ENCODE results near the gene MCF2L.

Gene MCF2L

GRCh38 chr13:113125506-113126264, 156.7 kb downstream of the MCF2L start:
- H3K27ac Mint-ChIP-seq = no peak overlapping the region
- no peaks in the 10 kb centered on the region for H3K9me3 Mint-ChIP-seq
- no peak overlapping the region for H3K4me3 Mint-ChIP-seq
- H3K4me1 Mint-ChIP-seq = no peaks in the 10 kb centered on the region
- peaks cover 58% of the 10 kb centered on the region for H3K27me3 Mint-ChIP-seq
- CTCF ChIA-PET = no interaction called here
- H3K36me3 Mint-ChIP-seq = no peaks in the 10 kb centered on the region
- no peak for DNase-seq

DNA sequence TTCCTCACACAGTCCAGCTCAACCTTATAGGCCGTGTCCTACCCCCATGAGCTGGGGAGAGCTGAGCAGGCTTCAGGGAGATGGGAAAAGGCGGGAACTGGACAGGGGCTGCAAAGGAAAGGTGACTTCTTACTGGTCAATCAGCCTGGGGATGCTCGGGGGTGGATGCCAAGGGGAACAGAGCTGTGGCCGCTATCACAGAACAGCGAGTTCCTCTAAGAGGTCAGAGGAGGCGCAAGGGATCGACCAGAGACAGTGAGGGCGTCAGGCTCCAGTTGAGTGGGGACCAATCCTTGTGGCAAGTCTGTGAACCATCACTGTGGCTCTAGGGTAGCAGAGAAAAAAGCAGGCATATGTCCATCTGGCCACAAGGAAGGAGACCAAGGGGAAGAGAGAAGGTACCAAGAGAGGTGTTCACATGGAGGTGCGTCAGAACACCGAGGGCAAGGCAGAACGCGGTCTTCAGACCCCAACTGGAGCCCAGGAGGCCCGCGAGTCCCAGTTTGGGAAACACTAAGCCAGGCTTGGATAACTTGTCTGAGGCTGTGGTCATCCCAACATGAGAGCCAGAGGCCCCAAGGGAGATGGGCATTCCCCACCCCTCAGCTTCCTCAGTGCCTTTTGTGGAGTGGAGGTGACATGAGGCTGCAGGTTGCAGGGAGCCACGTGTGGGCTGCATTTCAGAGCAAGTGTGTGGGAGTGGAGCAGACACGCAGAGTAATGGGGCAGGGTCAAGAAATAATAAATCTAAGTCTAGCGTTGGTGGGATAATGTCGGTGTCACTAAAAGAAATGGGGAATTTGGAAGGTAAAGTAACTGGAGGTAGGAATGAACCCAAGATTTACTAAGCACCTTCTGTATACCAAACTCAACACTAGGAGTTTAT, 157.5 kb downstream of the MCF2L start:
- CTCF ChIA-PET = no interaction called here
- no peak overlapping the region for H3K4me3 Mint-ChIP-seq
- H3K36me3 Mint-ChIP-seq = no peaks in the 10 kb centered on the region
- DNase-seq = no peak
- H3K27me3 Mint-ChIP-seq = peaks cover 66% of the 10 kb centered on the region
- H3K27ac Mint-ChIP-seq = no peak overlapping the region
- no peaks in the 10 kb centered on the region for H3K4me1 Mint-ChIP-seq
- no peaks in the 10 kb centered on the region for H3K9me3 Mint-ChIP-seq

DNA sequence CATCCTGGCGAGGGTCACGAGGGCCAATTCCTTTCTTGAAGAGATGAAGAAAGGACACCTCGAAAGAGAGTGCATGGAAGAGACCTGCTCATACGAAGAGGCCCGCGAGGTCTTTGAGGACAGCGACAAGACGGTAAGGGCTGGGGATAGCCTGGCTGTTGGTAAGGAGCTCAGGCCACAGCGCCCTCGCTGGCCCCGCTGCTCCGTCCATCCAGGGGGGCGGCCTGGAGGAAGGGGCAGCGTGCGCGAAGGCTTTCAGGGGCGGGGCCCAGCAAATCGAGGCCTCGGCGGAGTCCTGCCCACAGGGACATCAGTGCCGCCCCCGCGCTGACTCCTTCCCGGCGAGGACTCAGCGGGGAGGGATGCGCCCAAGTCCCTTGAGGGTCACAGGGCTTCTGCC, 160.5 kb downstream of the MCF2L start:
- Mint-ChIP-seq H3K9me3 (no peaks in the 10 kb centered on the region), H3K36me3 (no peaks in the 10 kb centered on the region), H3K27me3 (peaks cover 79% of the 10 kb centered on the region), H3K27ac (no peak overlapping the region), H3K4me1 (no peaks in the 10 kb centered on the region), H3K4me3 (no peak overlapping the region)
- DNase-seq = no peak
- CTCF ChIA-PET = no interaction called here

- Mint-ChIP-seq H3K27me3 (peaks cover 79% of the 10 kb centered on the region), H3K4me1 (no peaks in the 10 kb centered on the region), H3K27ac (no peak overlapping the region), H3K9me3 (no peaks in the 10 kb centered on the region), H3K36me3 (no peaks in the 10 kb centered on the region), H3K4me3 (no peak overlapping the region)
- peak; percentile 43 for DNase-seq
- CTCF ChIA-PET = no interaction called here
Observed at GRCh38 chr13:113129921-113130750, 161.1 kb downstream of the MCF2L start.

DNA sequence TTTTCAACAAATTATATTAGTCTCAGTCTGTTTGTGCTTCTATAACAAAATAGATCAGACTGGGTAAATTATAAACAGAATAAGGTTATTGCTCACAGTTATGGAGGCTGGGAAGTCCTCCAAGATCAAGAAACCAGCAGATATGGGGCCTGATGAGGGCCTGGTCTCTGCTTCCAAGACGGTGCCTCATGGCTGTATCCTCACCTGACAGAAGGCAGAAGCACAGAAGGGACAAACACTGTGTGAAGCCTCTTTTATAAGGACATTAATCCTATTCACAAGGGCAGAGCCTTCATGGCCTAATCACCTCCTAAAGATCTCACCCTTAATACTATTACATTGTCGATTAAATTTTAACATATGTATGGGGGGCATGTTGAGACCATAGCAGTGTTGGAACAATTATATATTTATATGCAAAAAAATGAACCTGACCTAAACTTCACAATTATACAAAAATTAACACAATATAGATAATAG, 166.3 kb downstream of the MCF2L start:
- no peaks in the 10 kb centered on the region for H3K4me1 Mint-ChIP-seq
- DNase-seq = no peak
- CTCF ChIA-PET = no interaction called here
- H3K27me3 Mint-ChIP-seq = peaks cover 44% of the 10 kb centered on the region
- no peak overlapping the region for H3K27ac Mint-ChIP-seq
- H3K36me3 Mint-ChIP-seq = no peaks in the 10 kb centered on the region
- H3K4me3 Mint-ChIP-seq = no peak overlapping the region
- no peaks in the 10 kb centered on the region for H3K9me3 Mint-ChIP-seq

- CTCF ChIA-PET = no interaction called here
- Mint-ChIP-seq H3K9me3 (no peaks in the 10 kb centered on the region), H3K27me3 (peaks cover 30% of the 10 kb centered on the region), H3K36me3 (no peaks in the 10 kb centered on the region), H3K4me3 (no peak overlapping the region), H3K4me1 (no peaks in the 10 kb centered on the region), H3K27ac (no peak overlapping the region)
- no peak for DNase-seq
Observed at GRCh38 chr13:113137691-113138298, 168.8 kb downstream of the MCF2L start.

DNA sequence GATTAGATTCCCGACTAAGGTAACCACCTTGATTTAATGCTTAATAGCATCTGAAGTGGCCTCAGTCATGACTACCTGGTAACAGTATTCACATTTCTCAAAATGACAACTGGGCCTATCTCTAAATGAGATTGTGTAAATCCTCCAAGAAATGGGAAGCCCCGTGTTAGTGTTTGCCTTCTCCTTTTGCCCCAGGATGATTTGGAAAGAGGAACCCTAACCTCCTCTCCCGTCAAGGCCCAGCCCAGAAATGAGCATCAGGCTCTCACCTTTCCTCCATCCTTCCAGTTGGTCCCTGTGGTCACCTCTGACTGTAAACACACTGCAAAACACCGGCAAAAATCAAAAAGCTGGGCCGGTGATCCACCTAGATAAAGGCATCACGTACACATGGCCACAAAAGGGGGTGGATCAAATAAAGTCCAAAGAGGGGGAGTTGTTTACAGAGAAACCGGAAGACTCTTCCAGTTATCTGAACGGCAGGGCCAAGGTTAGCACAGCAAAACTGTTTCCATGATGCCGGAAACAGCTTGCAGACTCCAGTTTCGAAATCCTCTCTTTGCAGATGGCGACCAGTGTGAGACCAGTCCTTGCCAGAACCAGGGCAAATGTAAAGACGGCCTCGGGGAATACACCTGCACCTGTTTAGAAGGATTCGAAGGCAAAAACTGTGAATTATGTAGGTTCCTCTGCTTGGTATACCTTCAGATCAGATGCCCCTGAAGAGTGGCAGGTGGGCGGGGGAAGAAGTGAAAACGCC, 170.0 kb downstream of the MCF2L start:
- Mint-ChIP-seq H3K27me3 (peaks cover 20% of the 10 kb centered on the region), H3K36me3 (no peaks in the 10 kb centered on the region), H3K4me3 (no peak overlapping the region), H3K27ac (no peak overlapping the region), H3K9me3 (no peaks in the 10 kb centered on the region), H3K4me1 (no peaks in the 10 kb centered on the region)
- CTCF ChIA-PET = no interaction called here
- no peak for DNase-seq

DNA sequence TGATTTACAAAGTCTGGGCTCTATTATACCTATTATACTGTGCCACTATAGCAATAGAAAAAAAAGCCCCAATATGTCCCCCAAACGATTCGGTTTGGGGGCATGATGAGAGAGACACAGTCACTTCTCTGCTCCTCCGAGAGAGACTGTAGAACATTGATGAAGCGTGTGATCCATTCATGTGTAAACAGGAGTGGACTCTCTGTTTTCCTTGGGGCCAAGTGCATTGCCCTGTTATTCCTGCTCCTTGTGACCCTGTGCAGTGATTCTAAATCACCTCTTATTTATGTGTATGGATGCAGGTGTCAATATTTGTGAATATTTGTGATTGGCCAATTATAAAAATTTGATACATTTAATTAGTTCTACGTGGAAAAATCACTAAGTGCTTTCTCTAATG, 170.6 kb downstream of the MCF2L start:
- H3K4me1 Mint-ChIP-seq = no peaks in the 10 kb centered on the region
- no peak for DNase-seq
- no peaks in the 10 kb centered on the region for H3K36me3 Mint-ChIP-seq
- CTCF ChIA-PET = no interaction called here
- no peak overlapping the region for H3K4me3 Mint-ChIP-seq
- no peak overlapping the region for H3K27ac Mint-ChIP-seq
- H3K27me3 Mint-ChIP-seq = peaks cover 16% of the 10 kb centered on the region
- no peaks in the 10 kb centered on the region for H3K9me3 Mint-ChIP-seq

DNA sequence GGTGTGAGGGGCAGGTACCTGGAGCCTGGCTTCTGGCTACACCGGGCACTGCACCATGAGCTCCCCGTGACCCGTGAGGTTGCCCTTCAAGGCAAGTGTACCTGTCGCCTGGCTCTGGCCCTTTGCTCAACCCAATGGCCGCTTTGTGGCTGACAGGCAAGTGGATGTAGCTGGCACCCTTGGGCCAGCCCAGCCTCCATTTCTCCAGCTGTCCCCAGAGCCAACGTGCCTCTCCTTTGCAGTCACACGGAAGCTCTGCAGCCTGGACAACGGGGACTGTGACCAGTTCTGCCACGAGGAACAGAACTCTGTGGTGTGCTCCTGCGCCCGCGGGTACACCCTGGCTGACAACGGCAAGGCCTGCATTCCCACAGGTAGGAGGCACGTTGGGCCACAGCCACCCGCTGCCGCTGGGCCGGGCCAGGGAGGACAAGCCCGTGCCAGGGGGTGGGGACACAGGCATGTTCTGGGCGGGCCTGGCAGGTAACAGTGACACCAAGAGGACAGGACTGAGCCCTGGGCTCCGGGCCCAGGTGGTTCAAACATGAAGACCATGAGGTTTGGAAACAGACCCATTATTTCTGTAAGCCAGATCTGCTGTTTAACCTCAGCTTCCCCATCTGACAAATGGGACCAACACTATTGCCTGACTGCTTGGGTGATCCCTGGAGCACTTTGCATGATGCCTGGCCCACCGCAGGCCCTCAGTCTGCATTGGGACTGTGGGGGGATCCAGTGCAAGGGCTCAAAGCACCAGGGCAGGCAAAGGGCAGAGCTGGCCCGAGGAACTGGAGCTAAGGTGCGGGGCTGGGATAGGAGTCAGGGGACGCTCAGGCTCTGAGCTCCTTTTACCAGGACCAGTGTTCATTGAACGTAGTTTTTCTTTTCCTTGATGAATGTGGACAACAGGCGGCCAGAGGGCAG, 171.9 kb downstream of the MCF2L start:
- no peak overlapping the region for H3K27ac Mint-ChIP-seq
- no peaks in the 10 kb centered on the region for H3K9me3 Mint-ChIP-seq
- no peaks in the 10 kb centered on the region for H3K4me1 Mint-ChIP-seq
- H3K27me3 Mint-ChIP-seq = peaks cover 16% of the 10 kb centered on the region
- H3K4me3 Mint-ChIP-seq = no peak overlapping the region
- no peaks in the 10 kb centered on the region for H3K36me3 Mint-ChIP-seq
- CTCF ChIA-PET = interaction anchor here (0.6 kb wide), 1 partner anchor 1709 kb away, joined by 3 read pairs; no protein-coding TSS in a partner anchor
- no peak for DNase-seq

DNA sequence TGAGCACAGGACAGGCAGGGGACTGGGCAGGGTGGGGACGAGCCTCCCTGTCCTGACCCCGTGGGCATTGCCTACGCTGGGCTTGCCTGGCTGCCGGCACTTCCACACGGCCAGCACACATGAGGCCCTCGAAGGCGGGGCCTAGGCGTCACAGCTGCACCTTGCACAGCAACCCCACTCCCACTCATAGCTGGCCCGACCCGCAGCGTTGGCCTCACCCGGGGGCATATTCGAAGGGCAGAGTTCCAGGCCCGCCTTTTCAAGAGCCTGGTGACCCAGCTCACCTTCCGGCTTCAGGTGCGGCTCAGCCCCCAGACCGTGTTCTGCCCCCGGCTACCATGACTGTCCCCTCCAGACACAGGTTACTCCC, 172.6 kb downstream of the MCF2L start:
- H3K36me3 Mint-ChIP-seq = no peaks in the 10 kb centered on the region
- CTCF ChIA-PET = interaction anchor here (0.6 kb wide), 1 partner anchor 1709 kb away, joined by 3 read pairs; no protein-coding TSS in a partner anchor
- no peak for DNase-seq
- no peaks in the 10 kb centered on the region for H3K9me3 Mint-ChIP-seq
- no peak overlapping the region for H3K27ac Mint-ChIP-seq
- H3K4me1 Mint-ChIP-seq = no peaks in the 10 kb centered on the region
- H3K4me3 Mint-ChIP-seq = no peak overlapping the region
- peaks cover 16% of the 10 kb centered on the region for H3K27me3 Mint-ChIP-seq

GRCh38 chr13:113142876-113143275, 173.9 kb downstream of the MCF2L start:
- CTCF ChIA-PET = no interaction called here
- H3K27ac Mint-ChIP-seq = no peak overlapping the region

GRCh38 chr13:113143466-113144254, 174.6 kb downstream of the MCF2L start:
- CTCF ChIA-PET = no interaction called here
- no peaks in the 10 kb centered on the region for H3K36me3 Mint-ChIP-seq
- no peak overlapping the region for H3K4me3 Mint-ChIP-seq
- H3K4me1 Mint-ChIP-seq = no peaks in the 10 kb centered on the region
- no peaks in the 10 kb centered on the region for H3K9me3 Mint-ChIP-seq
- no peak for DNase-seq
- H3K27me3 Mint-ChIP-seq = peaks cover 18% of the 10 kb centered on the region
- H3K27ac Mint-ChIP-seq = no peak overlapping the region

More at GRCh38 chr13:113142876-113143275, 173.9 kb downstream of the MCF2L start:
- no peak for DNase-seq
- H3K27me3 Mint-ChIP-seq = peaks cover 16% of the 10 kb centered on the region
- no peaks in the 10 kb centered on the region for H3K4me1 Mint-ChIP-seq
- no peak overlapping the region for H3K4me3 Mint-ChIP-seq
- no peaks in the 10 kb centered on the region for H3K9me3 Mint-ChIP-seq
- H3K36me3 Mint-ChIP-seq = no peaks in the 10 kb centered on the region

Measured in activated naive CD4-positive, alpha-beta T cell treated with anti-CD3 and anti-CD28 coated beads, Interleukin-2, amount 10 ng/mL, durations not matched to agents 7 days and 5 days (primary cell).